Tibial artery (tissue), 4 donors: Measurements from ENCODE around the gene MCL1.

ENCODE experiments used
- DNase-seq, 2 donors: peaks; one replicate each; pipeline ENCODE4 v3.0.0-alpha.2; 2019
- H3K27ac ChIP-seq, 2 donors: fragments of 200-600 bp; sonication (generic) in 1 of 2; 1 replicate in 1 of 2; 2 replicates in 1 of 2; pipeline ENCODE4 v1.5.1; 2018 to 2019; ENCODE audit warnings: mild to moderate bottlenecking in 1 of 2
- H3K27me3 ChIP-seq, 2 donors: fragments of 200-600 bp; sonication (generic) in 1 of 2; one replicate each; pipeline versions ENCODE4 v1.5.1 to v1.6.0; 2016 to 2019
- H3K36me3 ChIP-seq, 3 donors: fragments of 200-600 bp; sonication (generic) in 2 of 3; one replicate each; pipeline ENCODE4 v1.5.1; 2016 to 2019; ENCODE audit warnings: mild to moderate bottlenecking in 2 of 3
- H3K4me1 ChIP-seq, 4 donors: fragments of 200-600 bp; sonication (generic) in 2 of 4; 1 replicate in 3 of 4; 2 replicates in 1 of 4; pipeline ENCODE4 v1.5.1; 2016 to 2019
- H3K4me3 ChIP-seq, 2 donors: fragments of 200-600 bp; sonication (generic) in 1 of 2; 1 replicate in 1 of 2; 2 replicates in 1 of 2; pipeline ENCODE4 v1.5.1; 2018 to 2019; ENCODE audit warnings: mild to moderate bottlenecking in 2 of 2
- H3K9me3 ChIP-seq, 3 donors: fragments of 200-600 bp; sonication (generic) in 1 of 3; one replicate each; pipeline ENCODE4 v1.5.1; 2016 to 2019
- intact Hi-C: fragments of 100-400 bp; cut with DNase I; formaldehyde crosslinking; loops from one replicate; pipeline ENCODE4 v1.15.0; 2023; ENCODE audit warnings: low total_unique reads
- TF ChIP-seq, protein P1 (sequence below), 2 experiments: fragments of 200-600 bp in 1 of 2; fragments of 450-650 bp in 1 of 2; IDR thresholded peaks; one replicate each; pipeline ENCODE4 v1.5.1; 2017 to 2019; ENCODE audit warnings: antibody characterized with exemption in 2 of 2, mild to moderate bottlenecking in 1 of 2, moderate library complexity in 1 of 2

The MCL1 gene

DNA sequence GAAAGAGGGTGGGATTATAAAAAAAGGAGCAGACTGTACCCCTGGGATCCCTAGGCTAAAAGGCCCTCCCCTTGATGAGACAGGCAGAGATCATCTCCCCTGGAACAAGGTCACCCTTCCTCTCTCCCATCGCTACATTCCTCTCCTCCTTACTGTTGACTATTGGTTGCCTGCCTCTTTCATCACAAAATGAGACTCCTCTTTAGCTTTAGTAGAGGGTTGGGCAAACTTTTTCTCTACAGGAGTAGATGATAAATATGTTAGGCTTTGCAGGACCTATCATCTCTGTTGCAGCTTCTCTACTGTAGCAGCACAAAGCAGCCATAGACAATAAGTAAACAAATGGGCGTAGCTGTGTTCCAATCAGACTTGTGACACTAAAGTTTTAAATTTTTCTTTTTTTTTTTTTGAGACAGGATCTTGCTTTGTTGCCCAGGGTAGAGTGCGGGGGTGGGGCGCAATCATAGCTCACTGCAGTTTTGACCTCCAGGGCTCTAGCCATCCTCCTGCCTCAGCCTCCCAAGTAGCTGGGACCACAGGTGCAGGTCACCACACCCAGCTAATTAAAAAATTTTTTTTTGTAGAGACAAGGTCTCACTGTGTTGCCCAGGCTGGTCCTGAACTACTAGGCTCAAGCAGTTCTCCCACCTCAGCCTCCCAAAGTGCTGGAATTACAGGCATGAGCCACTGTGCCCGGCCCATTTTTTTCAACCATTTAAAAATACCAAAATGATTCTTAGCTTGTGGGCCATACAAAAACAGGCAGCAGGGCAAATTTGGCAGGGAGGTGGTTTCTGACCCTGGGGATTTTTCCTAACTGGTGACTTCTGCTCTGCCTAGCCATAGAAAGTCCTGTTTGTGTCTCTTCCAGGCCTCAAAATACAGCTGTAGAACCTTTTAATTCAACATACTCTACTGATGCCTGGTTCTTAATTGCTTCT, 15.1 kb downstream of the MCL1 start:
- H3K9me3 ChIP-seq, result no peaks in the 10 kb centered on the region
- DNase-seq, result peak; percentile 51 to 88
- peak overlapping the region; percentile 99 for H3K27ac ChIP-seq
- no peaks in the 10 kb centered on the region for H3K27me3 ChIP-seq
- TF ChIP-seq, protein P1, sequence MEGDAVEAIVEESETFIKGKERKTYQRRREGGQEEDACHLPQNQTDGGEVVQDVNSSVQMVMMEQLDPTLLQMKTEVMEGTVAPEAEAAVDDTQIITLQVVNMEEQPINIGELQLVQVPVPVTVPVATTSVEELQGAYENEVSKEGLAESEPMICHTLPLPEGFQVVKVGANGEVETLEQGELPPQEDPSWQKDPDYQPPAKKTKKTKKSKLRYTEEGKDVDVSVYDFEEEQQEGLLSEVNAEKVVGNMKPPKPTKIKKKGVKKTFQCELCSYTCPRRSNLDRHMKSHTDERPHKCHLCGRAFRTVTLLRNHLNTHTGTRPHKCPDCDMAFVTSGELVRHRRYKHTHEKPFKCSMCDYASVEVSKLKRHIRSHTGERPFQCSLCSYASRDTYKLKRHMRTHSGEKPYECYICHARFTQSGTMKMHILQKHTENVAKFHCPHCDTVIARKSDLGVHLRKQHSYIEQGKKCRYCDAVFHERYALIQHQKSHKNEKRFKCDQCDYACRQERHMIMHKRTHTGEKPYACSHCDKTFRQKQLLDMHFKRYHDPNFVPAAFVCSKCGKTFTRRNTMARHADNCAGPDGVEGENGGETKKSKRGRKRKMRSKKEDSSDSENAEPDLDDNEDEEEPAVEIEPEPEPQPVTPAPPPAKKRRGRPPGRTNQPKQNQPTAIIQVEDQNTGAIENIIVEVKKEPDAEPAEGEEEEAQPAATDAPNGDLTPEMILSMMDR (IDR thresholded peaks at IDR 0.05), result no peak
- H3K4me1 ChIP-seq, result peaks cover 12 to 86% (median 80%) of the 10 kb centered on the region in 4 donors
- peak overlapping the region in 1 of 2 donors; percentile 12 for H3K4me3 ChIP-seq
- intact Hi-C loops, result loop anchor here (10.0 kb wide), 1 partner anchor 410 kb away; the partner anchor contains the start of gene CERS2
- no peaks in the 10 kb centered on the region for H3K36me3 ChIP-seq

DNA sequence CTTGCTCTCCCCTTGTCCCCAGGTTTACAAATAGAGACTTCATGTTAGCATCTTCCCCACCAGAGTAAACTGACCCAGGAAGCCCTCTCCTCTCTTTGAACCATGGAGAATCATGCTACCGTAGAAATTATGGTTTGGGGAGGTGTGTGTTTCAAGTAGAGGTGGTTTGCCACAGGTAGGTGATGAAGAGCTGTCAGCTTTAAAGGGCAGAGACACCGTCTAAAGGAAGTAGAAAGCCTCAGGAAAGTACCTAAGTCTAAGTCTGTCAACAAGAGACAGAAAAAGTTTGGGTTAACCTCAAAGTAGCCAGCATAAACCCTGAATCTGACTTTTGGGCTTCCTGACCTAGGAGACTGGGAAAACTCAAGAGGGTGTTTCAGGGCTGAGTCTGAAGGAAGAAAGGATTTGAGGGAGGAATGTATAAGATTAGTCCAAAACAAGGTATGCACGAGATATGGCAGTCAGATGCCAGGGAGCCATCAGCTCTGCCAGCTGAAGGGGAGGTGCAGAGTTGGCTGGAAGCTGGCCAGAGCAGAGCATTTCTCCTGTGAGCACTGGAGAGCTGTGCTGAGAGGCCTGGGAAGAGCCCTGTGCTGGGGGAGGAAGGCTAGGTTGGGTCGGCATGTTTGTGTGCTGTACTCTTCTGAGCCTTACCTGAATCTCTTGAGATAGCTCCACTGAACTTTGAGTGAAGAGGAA, 15.9 kb downstream of the MCL1 start:
- peaks cover 12 to 86% (median 81%) of the 10 kb centered on the region in 4 donors for H3K4me1 ChIP-seq
- intact Hi-C loops, result loop anchor here (10.0 kb wide), 1 partner anchor 411 kb away; the partner anchor contains the start of gene CERS2
- no peaks in the 10 kb centered on the region for H3K9me3 ChIP-seq
- no peaks in the 10 kb centered on the region for H3K27me3 ChIP-seq
- TF ChIP-seq, protein P1 (IDR thresholded peaks at IDR 0.05), result no peak
- peak overlapping the region; percentile 99 for H3K27ac ChIP-seq
- no peaks in the 10 kb centered on the region for H3K36me3 ChIP-seq
- H3K4me3 ChIP-seq, result peak overlapping the region in 1 of 2 donors; percentile 0
- DNase-seq, result peak in 1 of 2 donors; percentile 57

DNA sequence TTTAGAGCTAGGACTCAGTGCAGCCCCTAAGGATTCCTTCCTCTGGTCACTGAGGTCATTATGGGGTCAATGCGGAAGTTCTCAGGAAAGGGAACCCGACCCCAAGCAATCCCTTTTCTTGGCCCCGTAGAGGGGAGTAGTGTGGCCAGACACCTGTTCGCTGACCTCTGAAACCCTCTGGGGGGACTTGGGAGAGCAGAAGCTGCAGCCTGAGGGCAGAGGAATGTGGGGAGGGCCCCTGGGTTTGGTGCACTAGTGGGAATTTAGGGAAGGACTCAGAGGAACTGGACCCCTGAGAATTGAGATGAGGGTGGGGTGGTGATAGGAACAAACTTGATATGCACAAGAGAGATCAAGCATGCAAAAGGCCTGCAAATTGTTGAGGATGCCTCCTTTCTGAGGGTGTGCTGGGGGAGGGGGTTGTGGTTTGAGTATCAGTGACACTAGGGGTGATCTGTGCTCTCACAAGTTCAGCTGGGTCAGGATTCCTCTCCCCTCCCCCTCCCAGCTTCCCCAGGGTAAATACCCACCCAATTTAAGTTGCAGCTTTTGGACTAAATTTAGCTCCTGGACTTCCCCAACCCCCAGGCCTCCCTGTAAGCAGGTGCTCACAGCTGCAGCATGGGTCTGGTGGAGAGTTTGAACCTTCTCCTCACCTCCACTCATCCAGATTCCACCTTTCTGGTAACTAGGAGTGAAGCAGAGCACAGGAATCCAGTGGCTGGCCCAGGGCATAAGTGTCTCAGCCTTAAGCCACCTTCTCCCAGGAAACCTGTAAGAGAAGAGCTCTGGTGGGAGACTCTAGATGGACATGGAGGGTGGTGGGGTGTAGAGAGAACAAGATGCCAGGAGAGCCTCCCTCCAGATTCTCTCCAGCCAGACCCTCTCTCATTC, 16.7 kb downstream of the MCL1 start:
- Histone ChIP-seq H3K9me3 (no peaks in the 10 kb centered on the region), H3K36me3 (peaks cover 0 to 4% (median 4%) of the 10 kb centered on the region in 3 donors), H3K4me3 (peak overlapping the region; percentile 51 to 53), H3K27me3 (no peaks in the 10 kb centered on the region), H3K4me1 (peaks cover 12 to 89% (median 84%) of the 10 kb centered on the region in 4 donors), H3K27ac (peak overlapping the region; percentile 99)
- DNase-seq, result peak in 1 of 2 donors; percentile 44
- TF ChIP-seq, protein P1 (IDR thresholded peaks at IDR 0.05), result no peak
- intact Hi-C loops, result loop anchor here (10.0 kb wide), 1 partner anchor 412 kb away; the partner anchor contains the start of gene CERS2

DNA sequence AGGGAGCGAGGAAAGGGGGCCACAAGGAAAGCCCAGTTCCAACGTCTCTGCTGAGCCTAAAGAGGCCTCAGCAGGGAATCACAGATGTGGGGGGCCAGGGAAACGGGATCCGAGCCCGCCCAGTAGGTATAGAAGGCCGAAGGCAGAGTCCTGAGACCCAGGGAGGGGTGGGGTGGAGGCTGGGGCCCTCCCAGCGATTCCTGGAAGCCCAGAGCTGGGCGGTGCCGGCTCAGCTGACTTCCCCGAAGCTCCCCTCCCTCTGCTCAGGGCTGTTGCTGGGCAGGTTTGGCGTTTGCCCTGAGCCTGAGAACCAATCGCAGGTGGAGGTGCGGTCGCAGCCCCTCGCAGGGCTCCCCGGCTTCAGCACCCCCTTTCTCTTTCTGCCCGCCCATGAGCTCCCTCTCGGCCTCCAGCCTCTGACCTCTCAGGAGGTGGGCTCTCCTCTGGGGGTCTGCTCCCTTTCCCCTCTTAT, 17.4 kb downstream of the MCL1 start:
- intact Hi-C loops, result loop anchor here (2.0 to 10.0 kb wide), 3 partner anchors 17 to 413 kb away; partner anchors contain the start of genes CERS2, ENSA and MCL1
- Histone ChIP-seq H3K9me3 (no peaks in the 10 kb centered on the region), H3K4me1 (peaks cover 12 to 89% (median 82%) of the 10 kb centered on the region in 4 donors), H3K27me3 (no peaks in the 10 kb centered on the region), H3K27ac (peak overlapping the region; percentile 99), H3K4me3 (peak overlapping the region; percentile 51 to 53), H3K36me3 (peaks cover 0 to 11% (median 11%) of the 10 kb centered on the region in 3 donors)
- TF ChIP-seq, protein P1 (IDR thresholded peaks at IDR 0.05), result no peak
- peak; percentile 93 to 97 for DNase-seq
